Measurements from ENCODE around the gene ABCB8.

Gene ABCB8

GRCh38 chr7:151091988-151092387 is 63.7 kb downstream of the ABCB8 start:
- no peak for TF ChIP-seq CTCF (IDR thresholded peaks at IDR 0.05; ENCODE audit: control insufficient read depth, extremely low read depth, insufficient read depth)
- no peak overlapping the region for H3K4me3 ChIP-seq (ENCODE audit: low read depth, low read length)
- DNase-seq (ENCODE audit: low read depth), result no peak

GRCh38 chr7:151093748-151094147 is 65.5 kb downstream of the ABCB8 start:
- no peak for TF ChIP-seq CTCF (IDR thresholded peaks at IDR 0.05; ENCODE audit: control insufficient read depth, extremely low read depth, insufficient read depth)
- DNase-seq (ENCODE audit: low read depth), result no peak
- no peak overlapping the region for H3K4me3 ChIP-seq (ENCODE audit: low read depth, low read length)

GRCh38 chr7:151094675-151095074 is 66.4 kb downstream of the ABCB8 start:
- no peak overlapping the region for H3K4me3 ChIP-seq (ENCODE audit: low read depth, low read length)
- no peak for DNase-seq (ENCODE audit: low read depth)
- TF ChIP-seq CTCF (IDR thresholded peaks at IDR 0.05; ENCODE audit: control insufficient read depth, extremely low read depth, insufficient read depth), result no peak

- no peak for DNase-seq (ENCODE audit: low read depth)
- TF ChIP-seq CTCF (IDR thresholded peaks at IDR 0.05; ENCODE audit: control insufficient read depth, extremely low read depth, insufficient read depth), result no peak
- no peak overlapping the region for H3K4me3 ChIP-seq (ENCODE audit: low read depth, low read length)
These were observed 67.0 kb downstream of the ABCB8 start for GRCh38 chr7:151095123-151095797.

GRCh38 chr7:151095828-151096475 is 67.7 kb downstream of the ABCB8 start:
- no peak for DNase-seq (ENCODE audit: low read depth)
- no peak overlapping the region for H3K4me3 ChIP-seq (ENCODE audit: low read depth, low read length)
- TF ChIP-seq CTCF (IDR thresholded peaks at IDR 0.05; ENCODE audit: control insufficient read depth, extremely low read depth, insufficient read depth), result no peak
